Activated CD4-positive, alpha-beta T cell treated with anti-CD3 and anti-CD28 coated beads, Interleukin-2, amount 10 ng/mL, durations not matched to agents 24 days and 14 days (primary cell): ENCODE data around the gene SYNJ1. TPM values are rescaled to one million over a fixed set of nuclear protein-coding genes. Genes with fewer than 3 reads are reported as not detected.
A peak's percentile ranks its signal among the peaks of the same experiment; 100 is the strongest.

Source experiments
- DNase-seq: peaks from one replicate; pipeline ENCODE4 v3.0.0; 2022
- H3K27ac Mint-ChIP-seq: one replicate; pipeline ENCODE4 v1.8.0; 2022; ENCODE audit warnings: mild to moderate bottlenecking, mixed read lengths
- H3K27me3 Mint-ChIP-seq: one replicate; pipeline ENCODE4 v1.8.0; 2022; ENCODE audit warnings: mixed read lengths
- H3K36me3 Mint-ChIP-seq: one replicate; pipeline ENCODE4 v1.8.0; 2022; ENCODE audit warnings: low read depth, mild to moderate bottlenecking, mixed read lengths
- H3K4me1 Mint-ChIP-seq: one replicate; pipeline ENCODE4 v1.8.0; 2021; ENCODE audit warnings: mixed read lengths
- H3K4me3 Mint-ChIP-seq: one replicate; pipeline ENCODE4 v1.8.0; 2022; ENCODE audit warnings: mild to moderate bottlenecking, moderate library complexity, mixed read lengths
- H3K9me3 Mint-ChIP-seq: one replicate; pipeline ENCODE4 v1.8.0; 2021; ENCODE audit warnings: mixed read lengths
- intact Hi-C: fragments of 100-400 bp; cut with micrococcal nuclease; formaldehyde crosslinking; loops from one replicate; pipeline ENCODE4 v1.15.1; 2023
- total RNA-seq: library from RNA; stranded (reverse); gene quantifications from 2 replicates; pipeline ENCODE4 v1.2.3, GENCODE V29; 2022

Gene SYNJ1
- total RNA-seq, 1 donor from 2014 or later: 12.6 TPM

DNA sequence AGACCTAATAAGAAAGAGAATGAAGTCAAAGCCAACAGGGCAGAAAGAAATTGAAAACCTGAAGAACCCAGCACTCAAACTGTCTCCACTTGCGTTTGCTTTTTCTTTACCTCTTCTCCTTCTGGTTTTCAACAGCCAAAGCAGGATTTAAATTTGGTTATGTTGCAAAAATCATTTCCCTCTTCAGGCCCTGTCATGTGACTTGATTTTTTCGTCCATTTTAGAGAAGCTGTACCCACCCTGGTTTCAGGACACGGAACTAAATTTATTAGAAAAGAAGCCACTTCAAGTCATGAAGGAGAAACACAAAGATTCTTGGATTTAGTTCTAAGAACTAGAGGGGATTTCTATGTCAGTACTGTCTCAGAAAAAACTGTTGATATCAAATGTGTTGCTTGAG, 1.0 kb upstream of the SYNJ1 start:
- no peaks in the 10 kb centered on the region for H3K27me3 Mint-ChIP-seq
- DNase-seq: no peak
- H3K4me1 Mint-ChIP-seq: peaks cover 30% of the 10 kb centered on the region
- intact Hi-C loops: loop anchor here (1.0 to 5.0 kb wide), 5 partner anchors 42 to 748 kb away; partner anchors contain the start of genes CFAP298, EVA1C, PAXBP1 and TMEM50B
- H3K4me3 Mint-ChIP-seq: peak overlapping the region; percentile 90
- H3K9me3 Mint-ChIP-seq: no peaks in the 10 kb centered on the region
- H3K27ac Mint-ChIP-seq: peak overlapping the region; percentile 93
- H3K36me3 Mint-ChIP-seq: peaks cover 15% of the 10 kb centered on the region

DNA sequence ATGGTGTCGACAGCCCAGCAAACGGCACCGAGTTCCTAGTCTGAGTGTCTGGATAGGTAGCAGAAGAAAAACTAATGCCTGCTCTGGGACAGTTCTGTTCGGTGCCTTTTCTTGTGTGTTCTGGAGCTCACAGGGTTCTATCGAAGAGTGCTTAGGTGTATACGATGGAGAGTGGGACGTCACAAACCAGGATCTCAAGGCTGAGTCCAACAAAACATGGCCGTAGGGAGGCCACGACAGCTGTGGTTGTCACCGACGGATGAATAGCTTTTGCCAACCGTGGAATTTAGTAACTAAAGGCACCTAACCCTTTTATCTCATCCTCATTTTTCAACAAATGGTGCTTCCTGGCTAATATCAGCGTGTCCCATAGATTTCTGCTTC, 635 bp upstream of the SYNJ1 start:
- Mint-ChIP-seq H3K27ac (peak overlapping the region; percentile 93), H3K36me3 (peaks cover 15% of the 10 kb centered on the region), H3K4me3 (peak overlapping the region; percentile 90), H3K9me3 (no peaks in the 10 kb centered on the region), H3K27me3 (no peaks in the 10 kb centered on the region), H3K4me1 (peaks cover 31% of the 10 kb centered on the region)
- intact Hi-C loops: loop anchor here (1.0 to 5.0 kb wide), 5 partner anchors 43 to 749 kb away; partner anchors contain the start of genes CFAP298, EVA1C, PAXBP1 and TMEM50B
- no peak for DNase-seq

DNA sequence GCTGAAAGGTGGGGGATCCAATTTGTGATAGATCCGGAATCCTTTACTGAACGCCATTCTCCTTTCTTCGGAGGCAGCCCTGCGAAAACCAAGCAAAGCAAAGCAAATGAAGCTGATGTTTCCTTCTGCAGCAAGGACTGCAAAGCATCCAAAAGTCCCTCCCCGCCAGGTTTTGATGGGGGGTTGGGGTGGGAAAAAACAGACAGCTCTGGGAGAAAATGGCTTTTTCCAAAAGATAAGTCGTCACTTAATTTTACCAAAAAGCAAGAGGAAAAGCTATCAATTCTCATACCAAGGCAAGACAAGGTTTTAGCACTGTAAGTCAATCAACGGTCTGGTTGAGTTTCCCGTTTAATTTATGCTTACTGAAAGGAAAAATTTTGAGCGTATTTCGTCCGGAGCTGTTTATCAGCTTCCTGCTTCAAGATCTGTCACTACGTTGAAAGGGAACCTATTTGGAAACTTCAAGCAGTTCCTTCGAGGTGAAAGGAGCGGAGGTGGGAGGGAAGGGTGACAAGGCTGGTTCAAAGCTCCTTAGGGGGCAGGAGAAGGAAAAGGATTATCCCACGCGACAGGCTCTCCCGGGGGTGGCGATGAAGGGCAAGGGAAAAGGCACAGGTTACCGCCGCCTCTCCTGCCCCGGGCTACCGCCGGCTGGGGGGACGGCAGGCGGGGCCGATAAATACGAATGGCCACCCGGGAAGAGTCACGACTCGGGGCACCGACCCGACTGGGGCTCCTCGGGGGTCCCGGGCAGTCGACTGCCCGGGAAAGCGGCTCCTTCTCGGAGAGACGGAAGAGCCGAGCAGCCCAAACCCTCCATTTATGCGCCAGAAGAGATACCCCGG, 750 bp downstream of the SYNJ1 start:
- Mint-ChIP-seq H3K27ac (peak overlapping the region; percentile 93), H3K4me1 (peaks cover 32% of the 10 kb centered on the region), H3K9me3 (no peaks in the 10 kb centered on the region), H3K4me3 (peak overlapping the region; percentile 90), H3K27me3 (no peaks in the 10 kb centered on the region), H3K36me3 (peaks cover 9% of the 10 kb centered on the region)
- intact Hi-C loops: loop anchor here (2.0 to 5.0 kb wide), 5 partner anchors 14 to 916 kb away; partner anchors contain the start of genes EVA1C, ITSN1, TMEM50B and URB1
- peak; percentile 77 for DNase-seq

DNA sequence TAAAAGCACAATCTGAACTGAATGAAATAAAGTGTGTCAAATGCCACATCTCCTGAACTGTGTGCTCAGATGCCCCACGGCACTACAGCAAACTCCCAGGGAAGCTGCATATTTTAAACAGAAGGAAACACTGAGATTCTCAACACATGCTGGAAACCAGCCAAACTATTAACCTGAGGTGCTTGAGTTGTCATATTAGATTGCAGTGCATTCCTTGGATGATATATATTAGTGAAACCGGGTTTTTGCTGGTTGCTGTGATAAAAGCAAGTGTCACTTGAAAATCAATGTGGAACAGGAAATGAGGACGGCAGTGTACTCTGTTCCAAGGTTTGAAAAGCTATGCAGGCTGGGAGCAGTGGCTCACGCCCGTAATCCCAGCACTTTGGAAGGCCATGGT, 8.7 kb downstream of the SYNJ1 start:
- peaks cover 38% of the 10 kb centered on the region for H3K36me3 Mint-ChIP-seq

DNA sequence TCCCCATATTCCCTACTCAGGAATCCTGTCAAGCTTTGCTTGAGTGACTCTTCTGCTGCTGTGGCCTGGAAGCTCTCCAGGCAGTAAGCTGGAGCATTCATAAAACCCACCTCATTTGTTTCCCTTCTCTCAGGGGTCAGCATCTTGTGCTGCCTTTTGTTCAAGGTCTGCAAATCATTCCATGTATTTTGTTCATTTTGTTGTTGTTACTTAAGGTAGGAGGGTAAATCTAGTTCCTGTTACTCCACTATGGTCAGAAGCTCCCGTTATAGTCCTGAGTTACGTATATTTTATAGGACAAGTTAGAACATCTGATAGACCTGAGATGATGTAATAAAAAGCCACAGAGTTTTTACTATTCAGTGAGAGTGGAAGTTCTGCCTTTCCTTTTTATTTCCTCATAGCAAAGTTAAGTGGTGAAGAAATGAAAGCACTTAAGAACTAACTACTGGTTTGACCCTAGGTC, 9.9 kb downstream of the SYNJ1 start:
- Mint-ChIP-seq H3K27me3 (no peaks in the 10 kb centered on the region), H3K36me3 (peaks cover 35% of the 10 kb centered on the region), H3K27ac (no peak overlapping the region), H3K9me3 (peaks cover 8% of the 10 kb centered on the region), H3K4me1 (peaks cover 7% of the 10 kb centered on the region), H3K4me3 (no peak overlapping the region)
- no peak for DNase-seq
- intact Hi-C loops: no loop called here

More for the DNA sequence above, 8.7 kb downstream of the SYNJ1 start:
- intact Hi-C loops: no loop called here
- peaks cover 8% of the 10 kb centered on the region for H3K9me3 Mint-ChIP-seq
- H3K4me1 Mint-ChIP-seq: peaks cover 10% of the 10 kb centered on the region
- H3K4me3 Mint-ChIP-seq: no peak overlapping the region
- no peak overlapping the region for H3K27ac Mint-ChIP-seq
- no peaks in the 10 kb centered on the region for H3K27me3 Mint-ChIP-seq
- peak; percentile 35 for DNase-seq

DNA sequence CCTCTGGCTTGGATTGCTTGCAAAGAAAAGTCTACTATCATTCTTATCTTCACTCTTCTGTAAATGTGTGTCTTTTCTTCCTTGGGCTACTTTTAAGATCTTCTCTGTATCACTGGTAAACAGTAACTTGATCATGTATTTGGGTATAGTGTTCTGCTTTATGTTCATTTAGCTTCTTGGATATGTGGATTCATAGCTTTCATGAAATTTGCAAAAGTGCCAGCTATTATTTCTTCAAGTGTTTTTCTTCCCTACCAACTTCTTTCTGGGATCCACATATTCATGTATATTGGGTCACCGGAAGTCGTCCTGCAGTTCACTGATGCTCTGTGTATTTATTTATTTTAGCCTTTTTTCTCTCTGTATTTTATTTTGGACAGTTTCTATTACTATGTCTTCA, 11.3 kb downstream of the SYNJ1 start:
- H3K4me3 Mint-ChIP-seq: no peak overlapping the region
- H3K9me3 Mint-ChIP-seq: peaks cover 8% of the 10 kb centered on the region
- intact Hi-C loops: no loop called here
- H3K27me3 Mint-ChIP-seq: no peaks in the 10 kb centered on the region
- H3K4me1 Mint-ChIP-seq: peaks cover 13% of the 10 kb centered on the region
- DNase-seq: no peak
- H3K36me3 Mint-ChIP-seq: peaks cover 35% of the 10 kb centered on the region
- H3K27ac Mint-ChIP-seq: no peak overlapping the region

DNA sequence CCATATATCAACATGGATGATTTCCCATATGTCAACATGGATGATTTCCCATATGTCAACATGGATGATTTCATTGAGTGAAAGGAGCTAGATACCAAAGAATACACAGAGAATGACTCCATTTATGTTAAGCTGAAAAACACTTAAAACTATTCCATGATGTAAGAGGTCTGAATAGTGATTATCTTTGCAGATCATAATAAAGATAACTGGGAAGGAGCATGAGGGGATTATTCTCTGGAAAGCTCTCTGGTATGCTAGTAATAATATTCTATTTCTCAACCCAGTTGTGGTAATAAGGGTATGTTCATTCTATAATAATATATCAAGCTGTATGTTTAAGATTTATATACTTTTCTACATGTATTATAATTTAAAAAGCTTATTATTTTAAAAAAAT, 14.1 kb downstream of the SYNJ1 start:
- peaks cover 28% of the 10 kb centered on the region for H3K36me3 Mint-ChIP-seq
- DNase-seq: no peak
- no peak overlapping the region for H3K27ac Mint-ChIP-seq
- peaks cover 13% of the 10 kb centered on the region for H3K4me1 Mint-ChIP-seq
- H3K27me3 Mint-ChIP-seq: no peaks in the 10 kb centered on the region
- no peak overlapping the region for H3K4me3 Mint-ChIP-seq
- intact Hi-C loops: loop anchor here (2.0 kb wide), 1 partner anchor 13 kb away; no protein-coding TSS in a partner anchor
- H3K9me3 Mint-ChIP-seq: peaks cover 8% of the 10 kb centered on the region

DNA sequence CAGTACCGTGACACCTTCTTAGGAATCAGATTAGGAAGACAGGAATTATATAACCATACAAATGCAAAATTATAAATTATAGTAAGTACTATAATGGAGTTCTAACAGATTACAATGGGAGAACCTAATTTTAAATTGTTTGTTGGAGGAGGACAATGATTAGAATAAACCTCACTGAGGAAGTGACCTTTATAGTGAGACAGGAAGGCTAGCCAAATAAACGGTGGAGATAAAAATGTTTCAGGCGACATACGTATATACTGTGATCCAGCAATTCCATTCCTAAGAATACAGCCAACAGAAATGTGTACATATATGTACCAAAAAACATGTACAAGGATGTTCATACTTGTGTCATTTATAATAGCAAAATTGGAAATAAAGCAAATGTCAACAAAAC, 15.2 kb downstream of the SYNJ1 start:
- DNase-seq: no peak
- H3K27me3 Mint-ChIP-seq: no peaks in the 10 kb centered on the region
- peaks cover 15% of the 10 kb centered on the region for H3K4me1 Mint-ChIP-seq
- H3K27ac Mint-ChIP-seq: no peak overlapping the region
- H3K4me3 Mint-ChIP-seq: no peak overlapping the region
- H3K36me3 Mint-ChIP-seq: peaks cover 22% of the 10 kb centered on the region
- intact Hi-C loops: loop anchor here (2.0 kb wide), 1 partner anchor 14 kb away; no protein-coding TSS in a partner anchor
- peaks cover 8% of the 10 kb centered on the region for H3K9me3 Mint-ChIP-seq

DNA sequence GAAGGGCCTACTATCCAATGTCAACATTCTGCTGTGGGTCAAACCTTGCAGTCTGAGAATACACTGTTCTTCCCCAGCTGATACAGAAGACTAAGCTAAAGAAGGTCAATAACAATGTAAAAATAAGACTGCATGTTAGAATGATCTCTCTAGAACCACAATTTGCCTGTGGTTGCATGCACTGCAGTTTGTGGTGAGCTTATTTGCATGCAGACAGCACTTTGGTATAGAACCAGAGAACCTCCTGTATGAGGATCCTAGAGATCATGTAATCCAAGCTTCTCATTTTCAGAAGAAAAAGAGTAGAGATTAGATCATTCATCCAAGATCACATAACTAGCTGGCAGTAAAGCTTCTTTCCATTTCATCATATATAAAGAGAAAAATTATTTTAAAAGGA, 15.8 kb downstream of the SYNJ1 start:
- peaks cover 15% of the 10 kb centered on the region for H3K4me1 Mint-ChIP-seq
- intact Hi-C loops: loop anchor here (2.0 kb wide), 1 partner anchor 15 kb away; no protein-coding TSS in a partner anchor
- H3K36me3 Mint-ChIP-seq: peaks cover 20% of the 10 kb centered on the region
- DNase-seq: peak; percentile 77
- no peaks in the 10 kb centered on the region for H3K27me3 Mint-ChIP-seq
- H3K9me3 Mint-ChIP-seq: peaks cover 8% of the 10 kb centered on the region
- H3K4me3 Mint-ChIP-seq: peak overlapping the region; percentile 24
- no peak overlapping the region for H3K27ac Mint-ChIP-seq

DNA sequence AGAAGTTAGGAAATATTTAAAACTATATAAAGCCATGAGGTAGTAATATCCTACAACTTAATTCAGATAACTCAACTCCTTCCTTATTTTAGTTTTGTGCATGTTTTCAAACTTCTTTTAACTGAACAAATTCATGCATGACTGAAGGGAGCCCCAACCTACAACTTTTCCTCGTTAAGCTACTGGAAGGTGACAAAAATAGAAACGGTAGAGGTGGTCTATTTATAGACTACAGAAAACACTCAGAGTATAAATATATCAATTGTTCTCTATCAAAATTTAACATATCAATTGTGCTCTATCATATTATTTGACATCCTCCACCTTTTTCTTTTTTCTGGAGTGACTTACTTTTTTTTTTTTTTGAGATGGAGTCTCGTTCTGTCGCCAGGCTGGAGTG, 16.8 kb downstream of the SYNJ1 start:
- intact Hi-C loops: no loop called here
- Mint-ChIP-seq H3K27me3 (no peaks in the 10 kb centered on the region), H3K27ac (no peak overlapping the region), H3K4me1 (peaks cover 17% of the 10 kb centered on the region), H3K36me3 (peaks cover 13% of the 10 kb centered on the region), H3K9me3 (peaks cover 8% of the 10 kb centered on the region), H3K4me3 (no peak overlapping the region)
- no peak for DNase-seq

DNA sequence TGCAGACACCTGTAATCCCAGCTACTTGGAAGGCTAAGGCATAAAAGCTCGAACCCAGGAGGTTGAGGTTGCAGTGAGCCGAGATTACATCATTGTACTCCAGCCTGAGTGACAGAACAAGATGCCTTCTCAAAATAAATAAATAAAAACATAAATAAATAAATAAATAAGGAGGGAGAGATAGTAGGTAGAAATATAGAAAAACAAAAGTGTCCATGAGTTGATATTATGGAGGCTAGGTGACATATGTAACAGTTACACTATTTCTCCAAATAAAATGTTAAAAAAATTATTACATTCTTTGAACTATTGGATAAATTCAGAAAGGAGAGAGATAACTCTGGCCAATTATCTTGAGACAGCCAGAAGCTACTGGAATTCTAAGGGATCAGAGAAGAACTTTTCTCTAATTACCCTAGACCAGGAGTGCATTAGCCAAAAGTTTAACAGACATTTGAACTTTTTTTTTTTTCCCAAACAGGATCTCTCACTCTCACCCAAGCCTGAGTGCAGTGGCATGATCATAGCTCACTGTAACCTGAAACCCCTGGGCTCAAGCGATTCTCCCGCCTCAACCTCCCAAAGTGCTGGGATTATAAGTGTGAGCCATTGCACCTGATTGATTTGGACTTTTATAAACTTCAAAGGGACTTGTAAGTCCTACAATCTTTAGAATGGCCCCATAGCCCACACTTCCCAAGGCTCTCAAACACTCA, 17.6 kb downstream of the SYNJ1 start:
- no peak overlapping the region for H3K4me3 Mint-ChIP-seq
- no peak overlapping the region for H3K27ac Mint-ChIP-seq
- peaks cover 17% of the 10 kb centered on the region for H3K4me1 Mint-ChIP-seq
- H3K9me3 Mint-ChIP-seq: peaks cover 8% of the 10 kb centered on the region
- H3K27me3 Mint-ChIP-seq: no peaks in the 10 kb centered on the region
- DNase-seq: peak; percentile 43
- H3K36me3 Mint-ChIP-seq: peaks cover 13% of the 10 kb centered on the region
- intact Hi-C loops: no loop called here

DNA sequence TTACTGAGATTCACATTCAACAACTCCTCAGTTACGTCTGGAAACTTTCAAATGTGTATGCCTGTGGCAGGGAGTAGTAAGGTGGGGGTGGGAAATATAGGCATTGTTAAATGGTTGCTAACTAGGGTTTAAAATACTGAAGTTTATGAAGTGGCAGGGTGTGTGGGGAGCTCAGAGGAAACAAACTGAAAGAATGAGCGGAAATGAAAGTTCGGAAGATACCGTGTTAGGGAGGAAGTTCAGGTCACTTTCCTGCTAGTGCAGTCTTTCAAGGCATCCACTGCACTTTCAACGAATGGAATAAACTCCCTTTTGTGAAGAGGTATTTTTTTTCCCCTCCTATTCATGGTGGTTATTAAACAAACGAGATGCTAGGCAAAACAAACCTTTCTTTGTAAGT, 19.7 kb downstream of the SYNJ1 start:
- no peaks in the 10 kb centered on the region for H3K27me3 Mint-ChIP-seq
- no peaks in the 10 kb centered on the region for H3K9me3 Mint-ChIP-seq
- H3K36me3 Mint-ChIP-seq: peaks cover 9% of the 10 kb centered on the region
- peaks cover 25% of the 10 kb centered on the region for H3K4me1 Mint-ChIP-seq
- H3K4me3 Mint-ChIP-seq: no peak overlapping the region
- intact Hi-C loops: no loop called here
- no peak overlapping the region for H3K27ac Mint-ChIP-seq
- DNase-seq: peak; percentile 45

DNA sequence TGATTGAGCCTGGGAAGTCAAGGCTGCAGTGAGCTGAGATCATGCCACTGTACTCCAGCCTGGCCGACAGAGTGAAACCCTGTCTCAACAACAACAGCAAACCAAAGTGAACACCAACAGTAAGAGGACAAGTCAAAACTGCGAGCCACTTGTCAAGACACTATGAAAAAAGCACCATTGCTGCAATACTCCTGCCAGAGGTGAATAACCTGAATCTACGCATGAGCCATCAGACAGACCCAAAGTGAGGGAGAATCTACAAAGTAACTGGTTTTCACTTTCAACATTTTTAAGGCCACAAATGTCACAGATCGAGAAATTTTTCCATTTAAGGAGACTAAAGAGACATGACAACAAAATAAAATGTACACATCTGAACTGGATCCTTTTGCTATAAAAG, 21.9 kb downstream of the SYNJ1 start:
- Mint-ChIP-seq H3K4me1 (peaks cover 19% of the 10 kb centered on the region), H3K27me3 (no peaks in the 10 kb centered on the region), H3K36me3 (peaks cover 8% of the 10 kb centered on the region), H3K27ac (no peak overlapping the region), H3K4me3 (no peak overlapping the region), H3K9me3 (no peaks in the 10 kb centered on the region)
- intact Hi-C loops: no loop called here
- DNase-seq: peak; percentile 27

DNA sequence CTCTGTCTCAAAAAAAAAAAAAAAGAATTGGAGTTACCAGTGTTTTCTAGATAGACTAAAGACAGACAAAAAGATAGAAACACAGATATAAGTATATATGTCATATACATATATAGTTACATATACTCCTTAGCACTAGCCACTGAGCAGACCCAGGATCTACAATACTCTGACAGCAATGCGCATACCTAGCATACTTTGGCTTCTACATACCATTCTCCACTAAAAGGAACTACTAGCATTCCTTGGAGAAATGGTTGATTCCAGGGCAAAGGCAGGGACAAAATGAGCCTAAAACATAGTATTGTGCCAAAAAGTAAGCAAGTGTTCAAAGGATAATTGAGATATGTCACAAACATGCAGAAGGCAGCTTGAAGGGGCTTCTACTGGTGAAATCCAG, 22.7 kb downstream of the SYNJ1 start:
- Mint-ChIP-seq H3K27ac (no peak overlapping the region), H3K36me3 (peaks cover 8% of the 10 kb centered on the region), H3K4me3 (no peak overlapping the region), H3K4me1 (peaks cover 19% of the 10 kb centered on the region), H3K9me3 (no peaks in the 10 kb centered on the region), H3K27me3 (no peaks in the 10 kb centered on the region)
- DNase-seq: peak; percentile 23
- intact Hi-C loops: no loop called here
